Omental fat pad (tissue), 4 donors: ENCODE data around the gene HSD3B1. TPM values are rescaled to one million over a fixed set of nuclear protein-coding genes. Genes with fewer than 3 reads are reported as not detected.
A peak's percentile ranks its signal among the peaks of the same experiment; 100 is the strongest.

Source experiments
- ATAC-seq: fragments of 150-250 bp; one replicate; pipeline ENCODE4 v1.9.1; 2016; ENCODE audit warnings: mild to moderate bottlenecking, moderate library complexity; ENCODE audit not compliant: low FRiP score
- DNase-seq: peaks from one replicate; pipeline ENCODE4 v3.0.0-alpha.2; 2019; ENCODE audit warnings: low spot score
- total RNA-seq, 4 donors: library from RNA; depleted of rRNA; stranded (reverse); fragments of >200 nt; gene quantifications; one replicate each; pipeline ENCODE4 v1.1.0, GENCODE V29; 2016
- TF ChIP-seq, protein P1 (sequence below), 3 donors: fragments of 450-650 bp; IDR thresholded peaks; one replicate each; pipeline ENCODE4 v1.5.1; 2016 to 2017; ENCODE audit warnings: antibody characterized with exemption in 3 of 3, mild to moderate bottlenecking in 3 of 3, moderate library complexity in 2 of 3

HSD3B1 gene
- total RNA-seq, 4 donors from 2014 or later: not detected

DNA sequence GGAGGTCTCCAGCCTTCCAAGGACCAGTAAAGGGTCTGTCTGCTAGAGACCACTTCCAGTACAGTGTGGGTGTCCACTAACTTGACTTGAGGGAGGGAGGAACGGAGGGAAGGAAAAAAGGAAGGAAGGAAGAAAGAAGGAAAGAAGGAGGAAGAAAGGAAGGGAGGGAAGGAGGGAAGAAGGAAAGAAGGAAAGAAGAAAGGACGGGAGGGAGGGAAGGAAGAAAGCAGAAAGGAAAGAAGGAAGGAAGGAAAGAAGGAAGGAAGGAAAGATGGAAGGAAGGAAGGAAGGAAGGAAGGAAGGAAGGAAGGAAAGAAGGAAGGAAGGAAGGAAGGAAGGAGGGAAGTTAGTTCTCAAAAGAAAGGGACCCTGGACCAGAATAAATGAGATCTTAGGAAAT, 26.8 kb upstream of the HSD3B1 start:
- TF ChIP-seq, protein P1, sequence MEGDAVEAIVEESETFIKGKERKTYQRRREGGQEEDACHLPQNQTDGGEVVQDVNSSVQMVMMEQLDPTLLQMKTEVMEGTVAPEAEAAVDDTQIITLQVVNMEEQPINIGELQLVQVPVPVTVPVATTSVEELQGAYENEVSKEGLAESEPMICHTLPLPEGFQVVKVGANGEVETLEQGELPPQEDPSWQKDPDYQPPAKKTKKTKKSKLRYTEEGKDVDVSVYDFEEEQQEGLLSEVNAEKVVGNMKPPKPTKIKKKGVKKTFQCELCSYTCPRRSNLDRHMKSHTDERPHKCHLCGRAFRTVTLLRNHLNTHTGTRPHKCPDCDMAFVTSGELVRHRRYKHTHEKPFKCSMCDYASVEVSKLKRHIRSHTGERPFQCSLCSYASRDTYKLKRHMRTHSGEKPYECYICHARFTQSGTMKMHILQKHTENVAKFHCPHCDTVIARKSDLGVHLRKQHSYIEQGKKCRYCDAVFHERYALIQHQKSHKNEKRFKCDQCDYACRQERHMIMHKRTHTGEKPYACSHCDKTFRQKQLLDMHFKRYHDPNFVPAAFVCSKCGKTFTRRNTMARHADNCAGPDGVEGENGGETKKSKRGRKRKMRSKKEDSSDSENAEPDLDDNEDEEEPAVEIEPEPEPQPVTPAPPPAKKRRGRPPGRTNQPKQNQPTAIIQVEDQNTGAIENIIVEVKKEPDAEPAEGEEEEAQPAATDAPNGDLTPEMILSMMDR (IDR thresholded peaks at IDR 0.05): no peak
- no peak for ATAC-seq
- no peak for DNase-seq

DNA sequence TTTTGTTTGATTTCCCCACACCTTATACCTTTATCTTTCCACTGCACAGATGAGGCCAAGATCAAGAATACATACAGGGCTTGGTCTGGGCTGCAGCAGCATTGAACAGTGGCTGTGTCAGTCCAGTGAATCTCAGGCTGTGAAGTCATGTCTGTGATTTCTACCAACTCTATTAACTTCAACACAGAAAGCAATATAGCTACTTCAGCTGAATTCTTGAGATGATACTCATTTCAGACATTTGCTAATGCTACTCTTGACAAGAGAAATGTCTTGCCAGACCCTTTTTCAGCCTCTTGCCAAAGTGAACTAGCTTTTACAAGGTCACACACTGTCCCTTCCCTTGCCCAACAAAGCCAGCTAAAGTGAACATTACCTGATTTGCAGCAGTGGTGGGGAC, 25.1 kb upstream of the HSD3B1 start:
- ATAC-seq: peak; percentile 43
- TF ChIP-seq, protein P1 (IDR thresholded peaks at IDR 0.05): no peak
- DNase-seq: no peak

DNA sequence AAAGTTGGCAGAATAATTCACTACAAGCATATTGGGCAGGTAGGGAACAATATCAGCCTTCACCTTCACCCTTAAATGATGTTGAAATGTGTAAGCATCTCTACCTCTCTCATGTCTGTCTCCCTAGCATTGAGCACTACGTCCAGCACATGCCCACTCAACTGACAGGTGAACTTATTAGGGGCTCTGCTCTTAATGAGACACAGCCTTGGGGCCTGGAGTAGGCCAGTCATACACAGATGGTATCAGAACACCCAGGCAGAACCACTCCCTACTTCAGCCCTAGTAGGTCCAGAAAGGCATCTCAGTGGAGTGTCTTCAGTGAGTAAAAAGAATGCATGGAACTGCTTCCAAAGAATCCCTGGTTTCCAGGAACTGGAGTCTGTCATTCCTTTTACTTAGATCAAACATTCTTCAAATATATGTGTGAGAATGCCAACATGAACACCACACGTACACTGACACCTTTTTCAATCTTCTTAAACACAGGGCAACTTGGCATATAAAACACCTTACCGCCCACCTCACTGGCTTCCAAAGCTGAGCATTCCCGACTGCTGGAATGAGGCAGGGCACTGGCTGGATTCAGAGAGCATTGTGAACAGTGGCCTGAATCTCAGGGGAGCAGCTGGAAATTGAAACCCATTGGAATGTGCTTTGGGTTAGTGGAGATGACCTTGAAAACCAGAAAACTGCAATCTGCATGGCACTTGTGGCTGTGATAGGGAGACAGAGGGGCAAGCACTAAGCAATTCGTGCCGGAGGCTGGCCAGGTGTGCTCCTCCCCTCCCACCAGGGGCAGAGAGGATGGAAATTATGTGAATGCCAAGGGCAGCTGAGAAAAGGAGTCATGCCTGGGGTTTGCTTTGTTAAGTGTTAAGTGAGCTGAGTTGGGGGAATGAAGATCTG, 24.2 kb upstream of the HSD3B1 start:
- no peak for DNase-seq
- TF ChIP-seq, protein P1 (IDR thresholded peaks at IDR 0.05): no peak
- ATAC-seq: peak; percentile 37

DNA sequence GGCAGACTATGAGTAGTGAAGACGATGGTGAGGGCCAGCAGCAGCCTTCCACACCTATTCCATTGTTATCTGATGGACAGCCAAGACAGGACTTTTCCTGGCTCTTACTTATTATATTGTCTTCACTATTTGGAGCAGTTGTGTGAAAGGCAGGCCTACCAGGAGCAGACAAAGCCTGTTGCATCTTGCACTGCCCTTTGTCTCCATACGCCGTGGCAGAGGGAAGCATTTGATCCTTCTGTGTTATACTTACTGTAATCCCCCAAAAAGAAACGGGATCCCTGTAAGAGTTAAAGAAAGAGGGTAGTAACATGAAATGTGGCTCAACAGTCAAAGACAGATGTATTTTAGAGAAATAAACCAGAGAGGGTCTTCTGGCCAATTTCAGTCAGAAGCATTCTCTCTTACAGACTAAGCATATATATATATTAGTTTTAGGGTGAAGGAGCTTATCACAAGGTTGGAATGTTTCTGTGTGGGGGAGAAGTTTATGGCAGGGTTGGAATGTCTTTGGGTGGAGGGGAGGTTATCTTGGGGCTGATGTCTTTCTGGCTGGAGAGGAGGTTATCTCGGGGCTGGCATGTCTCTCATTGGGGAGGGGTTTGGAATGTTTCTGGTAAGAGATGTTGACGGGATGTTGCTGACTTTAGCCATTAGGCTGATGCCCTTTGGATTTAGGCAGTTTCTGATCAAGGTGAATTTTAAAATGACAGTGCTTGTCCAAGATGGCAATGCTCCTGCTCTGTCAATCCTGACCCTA, 23.4 kb upstream of the HSD3B1 start:
- ATAC-seq (peak; percentile 20), DNase-seq (no peak)
- TF ChIP-seq, protein P1 (IDR thresholded peaks at IDR 0.05): no peak

DNA sequence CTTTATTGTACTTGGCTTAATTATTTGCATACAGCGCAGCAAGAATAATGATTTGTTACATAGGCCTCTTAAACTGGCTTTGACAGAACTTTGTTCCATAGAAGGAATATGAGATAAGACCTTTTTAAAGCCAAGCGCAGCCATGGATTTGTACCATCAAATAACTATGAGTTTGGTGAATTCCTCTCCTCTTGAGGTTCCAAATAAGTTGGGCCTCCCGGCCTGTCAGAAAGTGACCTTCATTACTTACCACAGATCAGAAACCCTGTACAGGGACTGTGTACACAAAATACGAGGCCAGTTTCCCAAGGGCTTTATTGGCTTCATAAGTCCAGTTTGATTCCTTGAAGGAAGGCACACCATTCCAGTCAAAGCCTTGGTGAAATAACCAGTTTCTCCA, 21.8 kb upstream of the HSD3B1 start:
- TF ChIP-seq, protein P1 (IDR thresholded peaks at IDR 0.05): no peak
- no peak for ATAC-seq
- no peak for DNase-seq

DNA sequence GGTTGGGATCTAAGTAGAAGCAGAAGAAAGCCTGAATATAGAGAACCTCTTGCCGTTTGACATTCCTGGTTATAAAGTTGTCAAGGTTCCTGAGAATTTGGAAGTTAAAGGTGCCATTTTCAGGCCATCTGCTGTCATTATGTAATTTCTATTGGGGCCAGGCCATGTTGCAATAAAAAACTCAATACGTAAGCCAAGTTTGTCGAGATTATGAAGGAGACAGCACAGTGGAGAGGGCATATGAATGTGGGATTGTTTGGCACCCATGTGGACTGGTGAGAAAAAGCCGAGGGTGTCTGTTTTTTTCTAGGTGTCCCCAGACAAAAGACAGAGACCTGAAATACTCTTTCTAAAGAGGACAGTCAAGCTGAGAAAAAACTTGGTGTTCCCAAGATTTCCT, 18.8 kb upstream of the HSD3B1 start:
- no peak for DNase-seq
- no peak for ATAC-seq
- TF ChIP-seq, protein P1 (IDR thresholded peaks at IDR 0.05): no peak
